H9 (cell line): ENCODE measurements around the gene RNF41. TPM values are rescaled to one million over a fixed set of nuclear protein-coding genes. Genes with fewer than 3 reads are reported as not detected.

ENCODE experiments used
- DNase-seq: peaks from one replicate; pipeline ENCODE4 v3.0.0-alpha.2; 2017
- H2AFZ ChIP-seq: one replicate; pipeline ENCODE4 v1.6.1; 2013; ENCODE audit warnings: mild to moderate bottlenecking, low read length, control low read depth, moderate library complexity
- H2AK5ac ChIP-seq: 2 replicates; pipeline ENCODE4 v1.6.1; 2013; ENCODE audit warnings: low read length, control low read depth, mixed read lengths; ENCODE audit not compliant: insufficient read length
- H2BK120ac ChIP-seq: one replicate; pipeline ENCODE4 v1.6.1; 2013; ENCODE audit warnings: low read depth, mild to moderate bottlenecking, low read length, control low read depth, inconsistent platforms; ENCODE audit not compliant: poor library complexity, severe bottlenecking
- H2BK12ac ChIP-seq: 2 replicates; pipeline ENCODE4 v1.6.1; 2013; ENCODE audit warnings: low read length, control low read depth, mixed read lengths, low read depth; ENCODE audit not compliant: insufficient read length
- H2BK15ac ChIP-seq: 2 replicates; pipeline ENCODE4 v1.6.1; 2013; ENCODE audit warnings: low read depth, low read length, control low read depth
- H2BK20ac ChIP-seq: one replicate; pipeline ENCODE4 v1.6.1; 2013; ENCODE audit warnings: low read depth, mild to moderate bottlenecking, low read length, control low read depth, inconsistent platforms; ENCODE audit not compliant: poor library complexity, severe bottlenecking
- H2BK5ac ChIP-seq: 2 replicates; pipeline ENCODE4 v1.6.1; 2013; ENCODE audit warnings: low read length, control low read depth, mixed read lengths; ENCODE audit not compliant: insufficient read length
- H3K14ac ChIP-seq: 2 replicates; pipeline ENCODE4 v1.6.1; 2013; ENCODE audit warnings: low read length, control low read depth; ENCODE audit not compliant: insufficient read depth
- H3K18ac ChIP-seq: 2 replicates; pipeline ENCODE4 v1.6.1; 2013; ENCODE audit warnings: low read depth, mild to moderate bottlenecking, mixed read lengths, low read length, control low read depth; ENCODE audit not compliant: insufficient read length
- H3K23ac ChIP-seq: 2 replicates; pipeline ENCODE4 v1.6.1; 2013; ENCODE audit warnings: low read length, control low read depth, mixed read lengths, low read depth; ENCODE audit not compliant: insufficient read length
- H3K23me2 ChIP-seq: 2 replicates; pipeline ENCODE4 v1.6.1; 2013; ENCODE audit warnings: low read depth, mild to moderate bottlenecking, mixed read lengths, low read length, control low read depth; ENCODE audit not compliant: insufficient read length, poor library complexity, severe bottlenecking
- H3K27ac ChIP-seq: 2 replicates; pipeline ENCODE4 v1.5.1; 2013; ENCODE audit warnings: low read length, control low read depth, mixed read lengths, low read depth; ENCODE audit not compliant: insufficient read length
- H3K27me3 ChIP-seq: 2 replicates; pipeline ENCODE4 v1.6.1; 2013; ENCODE audit warnings: low read length, control low read depth, inconsistent platforms; ENCODE audit not compliant: insufficient read depth
- H3K4ac ChIP-seq: 2 replicates; pipeline ENCODE4 v1.6.1; 2013; ENCODE audit warnings: low read depth, mild to moderate bottlenecking, control low read depth, inconsistent platforms, low read length, moderate library complexity
- H3K4me1 ChIP-seq: 2 replicates; pipeline ENCODE4 v1.6.1; 2013; ENCODE audit warnings: low read length, control low read depth, inconsistent platforms; ENCODE audit not compliant: insufficient read depth
- H3K4me2 ChIP-seq: 2 replicates; pipeline ENCODE4 v1.6.1; 2013; ENCODE audit warnings: low read length, control low read depth, mixed read lengths; ENCODE audit not compliant: insufficient read length, insufficient read depth
- H3K56ac ChIP-seq: 2 replicates; pipeline ENCODE4 v1.6.1; 2013; ENCODE audit warnings: low read depth, mild to moderate bottlenecking, mixed read lengths, low read length, control low read depth; ENCODE audit not compliant: insufficient read length
- H3K79me1 ChIP-seq: 2 replicates; pipeline ENCODE4 v1.6.1; 2013; ENCODE audit warnings: low read depth, mild to moderate bottlenecking, moderate library complexity, low read length, control low read depth, inconsistent platforms; ENCODE audit not compliant: insufficient read depth, poor library complexity, severe bottlenecking
- H3K79me2 ChIP-seq: 2 replicates; pipeline ENCODE4 v1.6.1; 2013; ENCODE audit warnings: low read length, control low read depth, inconsistent platforms; ENCODE audit not compliant: insufficient read depth
- H3K9ac ChIP-seq: 2 replicates; pipeline ENCODE4 v1.6.1; 2013; ENCODE audit warnings: low read length, control low read depth, mixed read lengths; ENCODE audit not compliant: insufficient read length; ENCODE audit errors: extremely low read depth
- H3K9me3 ChIP-seq: one replicate; pipeline ENCODE4 v1.6.1; 2013; ENCODE audit warnings: low read depth, low read length, inconsistent platforms; ENCODE audit not compliant: control insufficient read depth
- H3T11ph ChIP-seq: one replicate; pipeline ENCODE4 v1.6.1; 2013; ENCODE audit warnings: mild to moderate bottlenecking, low read length, control low read depth, inconsistent platforms
- H4K20me1 ChIP-seq: one replicate; pipeline ENCODE4 v1.6.1; 2013; ENCODE audit not compliant: control insufficient read depth, insufficient read length, insufficient read depth
- H4K5ac ChIP-seq: 2 replicates; pipeline ENCODE4 v1.6.1; 2013; ENCODE audit warnings: low read depth, mild to moderate bottlenecking, mixed read lengths, low read length, control low read depth; ENCODE audit not compliant: insufficient read length
- H4K8ac ChIP-seq: replicated peaks from 2 replicates; pipeline ENCODE4 v1.6.1; 2013; ENCODE audit warnings: low read length, control low read depth, mixed read lengths, low read depth; ENCODE audit not compliant: insufficient read length
- H4K91ac ChIP-seq: 2 replicates; pipeline ENCODE4 v1.6.1; 2013; ENCODE audit warnings: low read depth, mild to moderate bottlenecking, moderate library complexity, mixed read lengths, low read length, control low read depth; ENCODE audit not compliant: insufficient read length
- H3K27ac Mint-ChIP-seq, 3 experiments: 2 replicates in 2 of 3; 3 replicates in 1 of 3; pipeline ENCODE4 v1.8.0; 2020 to 2021; ENCODE audit warnings: mixed read lengths in 3 of 3, mild to moderate bottlenecking in 1 of 3, moderate library complexity in 1 of 3
- H3K27me3 Mint-ChIP-seq: 2 replicates; pipeline ENCODE4 v1.8.0; 2021; ENCODE audit warnings: low read depth, mild to moderate bottlenecking, moderate library complexity, mixed read lengths
- H3K36me3 Mint-ChIP-seq, 3 experiments: 2 replicates in 2 of 3; 3 replicates in 1 of 3; pipeline ENCODE4 v1.8.0; 2020 to 2021; ENCODE audit warnings: low read depth in 3 of 3, mixed read lengths in 3 of 3; ENCODE audit not compliant: insufficient read depth in 1 of 3
- H3K4me1 Mint-ChIP-seq, 2 experiments: 2 replicates each; pipeline ENCODE4 v1.8.0; 2020; ENCODE audit warnings: mixed read lengths in 2 of 2
- H3K4me3 Mint-ChIP-seq, 2 experiments: 2 replicates in 1 of 2; 3 replicates in 1 of 2; pipeline ENCODE4 v1.8.0; 2020 to 2021; ENCODE audit warnings: mild to moderate bottlenecking in 2 of 2, mixed read lengths in 2 of 2, moderate library complexity in 1 of 2
- H3K9me3 Mint-ChIP-seq, 2 experiments: 2 replicates in 1 of 2; 3 replicates in 1 of 2; pipeline ENCODE4 v1.8.0; 2020; ENCODE audit warnings: mild to moderate bottlenecking in 2 of 2, mixed read lengths in 2 of 2, moderate library complexity in 1 of 2
- WGBS: extraction: QIAGEN DNeasy Blood & Tissue Kit; methylation state at CpG from one replicate; pipeline ENCODE4 v1.1.7; 2013; ENCODE audit warnings: missing lambda C conversion rate, low lambda C conversion rate, mixed read lengths; ENCODE audit not compliant: insufficient read length; ENCODE audit errors: extremely low coverage; 5-methylcytosine and 5-hydroxymethylcytosine counted together
- total RNA-seq: library from RNA; stranded (reverse); gene quantifications from 2 replicates; pipeline ENCODE4 v1.2.1, GENCODE V29; 2021
- TF ChIP-seq, protein P1 (sequence below): fragments of 200-600 bp; sonication (generic); conservative IDR thresholded peaks from 3 replicates; pipeline ENCODE4 v1.8.0; 2021; ENCODE audit warnings: antibody characterized with exemption, mild to moderate bottlenecking

The RNF41 gene
- total RNA-seq, 1 experiment from 2014 or later = 60.8 TPM

GRCh38 chr12:56158029-56158925 lies 63.4 kb downstream of the RNF41 start, which contains the start of gene MYL6:
Gene MYL6 (plus strand): TSS chr12:56158359. CDS start chr12:56158402, 43 bp downstream.
- Histone ChIP-seq H3K79me2 (peaks cover 3% of the 10 kb centered on the region; the same call in 1 of the 2 replicates), H4K20me1 (no peaks in the 10 kb centered on the region), H3K23me2 (peaks cover 15% of the 10 kb centered on the region), H3K56ac (no peak within 1 kb of the TSS), H3K27me3 (no peaks in the 10 kb centered on the region), H3K14ac (peak within 1 kb of the TSS; percentile 92), H3K23ac (no peak within 1 kb of the TSS), H3K4me2 (peak within 1 kb of the TSS; percentile 80), H2BK5ac (peak within 1 kb of the TSS; percentile 75), H3K18ac (peak within 1 kb of the TSS; percentile 92), H4K91ac (no peak within 1 kb of the TSS), H2BK15ac (no peak within 1 kb of the TSS), H2AFZ (no peak within 1 kb of the TSS), H3K27ac (peak within 1 kb of the TSS; percentile 80), H3K79me1 (peaks cover 2% of the 10 kb centered on the region), H4K8ac (no peak within 1 kb of the TSS), H3K4ac (peak within 1 kb of the TSS; percentile 2; the same call in 1 of the 2 replicates), H2BK120ac (peak within 1 kb of the TSS; percentile 64), H2BK20ac (no peak within 1 kb of the TSS), H3K9ac (peak within 1 kb of the TSS; percentile 98), H3K4me1 (peaks cover 7% of the 10 kb centered on the region; the same call in 1 of the 2 replicates), H2AK5ac (no peak within 1 kb of the TSS), H3T11ph (no peak within 1 kb of the TSS), H3K9me3 (no peaks in the 10 kb centered on the region), H2BK12ac (no peak within 1 kb of the TSS), H4K5ac (peak within 1 kb of the TSS; percentile 68)
- TF ChIP-seq, protein P1, sequence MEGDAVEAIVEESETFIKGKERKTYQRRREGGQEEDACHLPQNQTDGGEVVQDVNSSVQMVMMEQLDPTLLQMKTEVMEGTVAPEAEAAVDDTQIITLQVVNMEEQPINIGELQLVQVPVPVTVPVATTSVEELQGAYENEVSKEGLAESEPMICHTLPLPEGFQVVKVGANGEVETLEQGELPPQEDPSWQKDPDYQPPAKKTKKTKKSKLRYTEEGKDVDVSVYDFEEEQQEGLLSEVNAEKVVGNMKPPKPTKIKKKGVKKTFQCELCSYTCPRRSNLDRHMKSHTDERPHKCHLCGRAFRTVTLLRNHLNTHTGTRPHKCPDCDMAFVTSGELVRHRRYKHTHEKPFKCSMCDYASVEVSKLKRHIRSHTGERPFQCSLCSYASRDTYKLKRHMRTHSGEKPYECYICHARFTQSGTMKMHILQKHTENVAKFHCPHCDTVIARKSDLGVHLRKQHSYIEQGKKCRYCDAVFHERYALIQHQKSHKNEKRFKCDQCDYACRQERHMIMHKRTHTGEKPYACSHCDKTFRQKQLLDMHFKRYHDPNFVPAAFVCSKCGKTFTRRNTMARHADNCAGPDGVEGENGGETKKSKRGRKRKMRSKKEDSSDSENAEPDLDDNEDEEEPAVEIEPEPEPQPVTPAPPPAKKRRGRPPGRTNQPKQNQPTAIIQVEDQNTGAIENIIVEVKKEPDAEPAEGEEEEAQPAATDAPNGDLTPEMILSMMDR = no peak
- H3K27ac Mint-ChIP-seq = peak within 1 kb of the TSS; percentile 96 to 99 (median 98)
- peaks cover 54 to 70% of the 10 kb centered on the region in 2 experiments for H3K4me1 Mint-ChIP-seq
- DNase-seq = peak; percentile 98
- H3K9me3 Mint-ChIP-seq = peaks cover 0 to 4% of the 10 kb centered on the region in 2 experiments; a peak in 3 of 5 replicates
- H3K4me3 Mint-ChIP-seq = peak within 1 kb of the TSS; percentile 93 to 96
- peaks cover 6% of the 10 kb centered on the region; the same call in 1 of the 2 replicates for H3K27me3 Mint-ChIP-seq
- peaks cover 57 to 69% (median 63%) of the 10 kb centered on the region in 3 experiments for H3K36me3 Mint-ChIP-seq
- no CpG with 5 or more reads among the region's 30 CpGs for WGBS
